ENCODE data around the gene VSIG8. TPM values are rescaled to one million over a fixed set of nuclear protein-coding genes. Genes with fewer than 3 reads are reported as not detected.

VSIG8 gene
- total and polyA plus RNA-seq, 2 donors (not counting 3 experiments of a cell fraction or from before 2014, with no cell fraction given): not detected

DNA sequence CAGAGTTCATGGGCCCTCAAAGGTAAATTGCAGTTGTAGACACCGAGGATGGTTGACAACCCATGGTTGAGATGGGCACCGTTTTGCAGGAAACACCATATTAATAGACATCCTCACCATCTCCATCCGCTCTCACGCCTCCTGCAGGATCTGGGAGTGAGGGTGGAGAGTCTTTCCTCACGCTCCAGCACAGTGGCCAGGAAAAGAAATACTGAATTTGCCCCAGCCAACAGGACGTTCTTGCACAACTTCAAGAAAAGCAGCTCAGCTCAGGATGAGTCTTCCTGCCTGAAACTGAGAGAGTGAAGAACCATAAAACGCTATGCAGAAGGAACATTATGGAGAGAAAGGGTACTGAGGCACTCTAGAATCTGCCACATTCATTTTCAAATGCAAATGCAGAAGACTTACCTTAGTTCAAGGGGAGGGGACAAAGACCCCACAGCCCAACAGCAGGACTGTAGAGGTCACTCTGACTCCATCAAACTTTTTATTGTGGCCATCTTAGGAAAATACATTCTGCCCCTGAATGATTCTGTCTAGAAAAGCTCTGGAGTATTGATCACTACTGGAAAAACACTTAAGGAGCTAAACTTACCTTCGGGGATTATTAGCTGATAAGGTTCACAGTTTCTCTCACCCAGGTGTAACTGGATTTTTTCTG is 26.5 kb downstream of the VSIG8 start:
- TF ChIP-seq MYC (IDR thresholded peaks at IDR 0.05; ENCODE audit: low read depth, low read length) (no peak), POLR2A (IDR thresholded peaks at IDR 0.05; ENCODE audit: low read depth, low read length) (no peak), CTCF (IDR thresholded peaks at IDR 0.05; ENCODE audit: extremely low read depth in 1 of 2, insufficient read depth in 1 of 2, low read depth in 1 of 2, low read length in 2 of 2) (peak in 1 of 2 donors; percentile 22), MAX (IDR thresholded peaks at IDR 0.05; ENCODE audit: insufficient read depth, insufficient read length) (no peak)
- no peak overlapping the region for H2AFZ ChIP-seq (ENCODE audit: low read depth, low read length)
- dilution Hi-C loops (cut with MboI; ENCODE audit: extremely low pct_ligation_motif_present, low sequenced_read_pairs): no loop called here
- no TSS peak for BruUV-seq (replicated peaks)
- H3K9me3 ChIP-seq (replicated peaks; ENCODE audit: control insufficient read depth, insufficient read depth, low read length): no peaks in the 10 kb centered on the region
- no peak overlapping the region for H3K4me2 ChIP-seq (ENCODE audit: insufficient read depth, low read length)
- intact Hi-C loops (cut with micrococcal nuclease): loop anchor here (1.0 kb wide), 1 partner anchor 55 kb away; no protein-coding TSS in a partner anchor
- H3K9me1 ChIP-seq (replicated peaks; ENCODE audit: control insufficient read depth, extremely low read depth, insufficient read depth, low read length): no peaks in the 10 kb centered on the region
- no peak overlapping the region for H3K27ac ChIP-seq (ENCODE audit: insufficient read depth, low read depth, low read length)
- DNase-seq (ENCODE audit: low read depth, low spot score) (peak; percentile 18), FAIRE-seq (no peak)
- H3K4me1 ChIP-seq (ENCODE audit: control insufficient read depth, extremely low read depth, insufficient read depth, low read length): no peaks in the 10 kb centered on the region
- ChIA-PET POLR2A (no interaction called here), CTCF (interaction anchor here (0.6 to 2.0 kb wide), 8 partner anchors 12 to 172 kb away, joined by 3 to 57 read pairs (median 6); no protein-coding TSS in a partner anchor)
- H3K4me3 ChIP-seq (replicated peaks in 1 of 3; ENCODE audit: insufficient read depth in 1 of 3, low read depth in 1 of 3, low read length in 3 of 3): no peak overlapping the region
- H3K36me3 ChIP-seq (ENCODE audit: control insufficient read depth in 2 of 2, extremely low read depth in 1 of 2, insufficient read depth in 2 of 2, low read length in 2 of 2): no peaks in the 10 kb centered on the region
- no peak overlapping the region for H3K9ac ChIP-seq (replicated peaks; ENCODE audit: extremely low read depth, insufficient read depth, low read length)
- no peaks in the 10 kb centered on the region for H4K20me1 ChIP-seq (replicated peaks; ENCODE audit: control insufficient read depth, extremely low read depth, insufficient read depth, low read length)
- H3K79me2 ChIP-seq (ENCODE audit: control insufficient read depth, insufficient read depth, low read length): no peaks in the 10 kb centered on the region
- H3K27me3 ChIP-seq (ENCODE audit: control insufficient read depth in 2 of 2, insufficient read depth in 2 of 2, low read length in 2 of 2): no peaks in the 10 kb centered on the region

GRCh38 chr1:159835356-159835755 is 27.1 kb downstream of the VSIG8 start:
- POLR2A ChIA-PET: no interaction called here
- no peaks in the 10 kb centered on the region for H3K27me3 ChIP-seq (ENCODE audit: control insufficient read depth in 2 of 2, insufficient read depth in 2 of 2, low read length in 2 of 2)
- no peak overlapping the region for H2AFZ ChIP-seq (ENCODE audit: low read depth, low read length)
- intact Hi-C loops (cut with micrococcal nuclease) (no loop called here), dilution Hi-C loops (cut with MboI; ENCODE audit: extremely low pct_ligation_motif_present, low sequenced_read_pairs) (no loop called here)
- H3K9ac ChIP-seq (replicated peaks; ENCODE audit: extremely low read depth, insufficient read depth, low read length): no peak overlapping the region
- H3K36me3 ChIP-seq (ENCODE audit: control insufficient read depth in 2 of 2, extremely low read depth in 1 of 2, insufficient read depth in 2 of 2, low read length in 2 of 2): no peaks in the 10 kb centered on the region
- H3K4me1 ChIP-seq (ENCODE audit: control insufficient read depth, extremely low read depth, insufficient read depth, low read length): no peaks in the 10 kb centered on the region
- no peak for DNase-seq (ENCODE audit: low read depth, low spot score)
- no peaks in the 10 kb centered on the region for H3K9me1 ChIP-seq (replicated peaks; ENCODE audit: control insufficient read depth, extremely low read depth, insufficient read depth, low read length)
- TF ChIP-seq POLR2AphosphoS5 (IDR thresholded peaks at IDR 0.05; ENCODE audit: insufficient read depth, low read depth, low read length) (no peak), POLR2A (IDR thresholded peaks at IDR 0.05; ENCODE audit: low read depth, low read length) (no peak), GATA2 (IDR thresholded peaks at IDR 0.05; ENCODE audit: insufficient read depth, insufficient read length, low read depth, low read length) (no peak), MYC (IDR thresholded peaks at IDR 0.05; ENCODE audit: low read depth, low read length) (no peak), JUN (IDR thresholded peaks at IDR 0.05; ENCODE audit: borderline replicate concordance, insufficient read depth, insufficient read length, low read depth) (no peak), FOS (IDR thresholded peaks at IDR 0.05; ENCODE audit: borderline replicate concordance, insufficient read depth, low read length) (no peak), MAX (IDR thresholded peaks at IDR 0.05; ENCODE audit: insufficient read depth, insufficient read length) (no peak), EZH2 (IDR thresholded peaks at IDR 0.05; ENCODE audit: borderline replicate concordance, low read depth, low read length, severe bottlenecking) (no peak), CTCF (IDR thresholded peaks at IDR 0.05; ENCODE audit: extremely low read depth in 1 of 2, insufficient read depth in 1 of 2, low read depth in 1 of 2, low read length in 2 of 2) (no peak)
- no peak overlapping the region for H3K27ac ChIP-seq (ENCODE audit: insufficient read depth, low read depth, low read length)
- BruUV-seq (replicated peaks): no TSS peak
- H3K4me3 ChIP-seq (replicated peaks in 1 of 3; ENCODE audit: insufficient read depth in 1 of 3, low read depth in 1 of 3, low read length in 3 of 3): no peak overlapping the region
- H3K9me3 ChIP-seq (replicated peaks; ENCODE audit: control insufficient read depth, insufficient read depth, low read length): no peaks in the 10 kb centered on the region
- no peaks in the 10 kb centered on the region for H3K79me2 ChIP-seq (ENCODE audit: control insufficient read depth, insufficient read depth, low read length)
- no peak for FAIRE-seq
- H3K4me2 ChIP-seq (ENCODE audit: insufficient read depth, low read length): no peak overlapping the region
- CTCF ChIA-PET: interaction anchor here (1.3 to 2.0 kb wide), 4 partner anchors 36 to 173 kb away, joined by 5 to 57 read pairs (median 6); no protein-coding TSS in a partner anchor
- no peaks in the 10 kb centered on the region for H4K20me1 ChIP-seq (replicated peaks; ENCODE audit: control insufficient read depth, extremely low read depth, insufficient read depth, low read length)
